Cardiac muscle cell (in vitro differentiated cells and primary cell): ENCODE results near the gene ARHGAP1. TPM values are rescaled to one million over a fixed set of nuclear protein-coding genes. Genes with fewer than 3 reads are reported as not detected.

Experiments
- DNase-seq, 2 donors: peaks; one replicate each; pipeline versions ENCODE4 v3.0.0 to v3.0.0-alpha.2; 2010 to 2017; ENCODE audit warnings: low read depth in 1 of 2, low spot score in 1 of 2
- H3K27ac ChIP-seq: fragments of 200-600 bp; sonication (generic); 2 replicates; pipeline ENCODE4 v1.5.1; 2016
- H3K27me3 ChIP-seq: fragments of 200-600 bp; sonication (generic); 2 replicates; pipeline ENCODE4 v1.6.0; 2016; ENCODE audit warnings: control low read depth
- H3K36me3 ChIP-seq: fragments of 200-600 bp; sonication (generic); 2 replicates; pipeline ENCODE4 v1.5.1; 2016; ENCODE audit warnings: control low read depth
- H3K4me1 ChIP-seq: fragments of 200-600 bp; sonication (generic); 2 replicates; pipeline ENCODE4 v1.8.1; 2017; ENCODE audit warnings: low read depth, mild to moderate bottlenecking, mixed run types
- H3K4me3 ChIP-seq: fragments of 200-600 bp; sonication (generic); 2 replicates; pipeline ENCODE4 v1.5.1; 2016; ENCODE audit warnings: mild to moderate bottlenecking
- H3K9me3 ChIP-seq: fragments of 200-600 bp; sonication (generic); 2 replicates; pipeline ENCODE4 v1.5.1; 2017; ENCODE audit warnings: low read depth, mild to moderate bottlenecking, control low read depth
- CTCF ChIP-seq: IDR thresholded peaks from 2 replicates; pipeline ENCODE4 v1.5.1; 2012; ENCODE audit warnings: low read depth, mild to moderate bottlenecking, low read length
- polyA plus RNA-seq: library from polyadenylated mRNA; unstranded; fragments of >200 nt; fragmentation: Nextera tagmentation; extraction: Ambion mirVana; gene quantifications from 2 replicates; pipeline ENCODE4 v1.2.1, GENCODE V29; 2016
- total RNA-seq: library from RNA; depleted of rRNA; stranded (reverse); fragments of >200 nt; gene quantifications from 2 replicates; pipeline ENCODE4 v1.2.3, GENCODE V29; 2016

Gene ARHGAP1
- total and polyA plus RNA-seq, 2 experiments from 2014 or later, result 59.3 to 149 TPM

GRCh38 chr11:46677169-46677568, 23.2 kb downstream of the ARHGAP1 start:
- TF ChIP-seq CTCF, result no peak
- Histone ChIP-seq H3K4me1 (peaks cover 14% of the 10 kb centered on the region), H3K4me3 (no peak overlapping the region), H3K27me3 (no peaks in the 10 kb centered on the region), H3K9me3 (no peaks in the 10 kb centered on the region), H3K27ac (peak overlapping the region; percentile 47), H3K36me3 (peaks cover 41% of the 10 kb centered on the region)
- no peak for DNase-seq

- peaks cover 47% of the 10 kb centered on the region for H3K36me3 ChIP-seq
- H3K4me3 ChIP-seq, result no peak overlapping the region
- no peaks in the 10 kb centered on the region for H3K9me3 ChIP-seq
- no peaks in the 10 kb centered on the region for H3K27me3 ChIP-seq
- peaks cover 14% of the 10 kb centered on the region for H3K4me1 ChIP-seq
- H3K27ac ChIP-seq, result peak overlapping the region; percentile 47
- no peak for DNase-seq
- TF ChIP-seq CTCF, result no peak
Observed at GRCh38 chr11:46676436-46677158, 23.8 kb downstream of the ARHGAP1 start.

- peak overlapping the region; percentile 90 for H3K27ac ChIP-seq
Observed at GRCh38 chr11:46675949-46676348, 24.5 kb downstream of the ARHGAP1 start.

GRCh38 chr11:46675288-46675851, 25.0 kb downstream of the ARHGAP1 start:
- peak in 1 of 2 donors; percentile 62 for DNase-seq
- no peak for TF ChIP-seq CTCF
- Histone ChIP-seq H3K4me3 (no peak overlapping the region), H3K36me3 (peaks cover 47% of the 10 kb centered on the region), H3K9me3 (no peaks in the 10 kb centered on the region), H3K4me1 (peaks cover 14% of the 10 kb centered on the region), H3K27me3 (no peaks in the 10 kb centered on the region), H3K27ac (peak overlapping the region; percentile 90)

More at GRCh38 chr11:46675949-46676348, 24.5 kb downstream of the ARHGAP1 start:
- peaks cover 14% of the 10 kb centered on the region for H3K4me1 ChIP-seq
- H3K4me3 ChIP-seq, result no peak overlapping the region
- H3K9me3 ChIP-seq, result no peaks in the 10 kb centered on the region
- peaks cover 46% of the 10 kb centered on the region for H3K36me3 ChIP-seq
- TF ChIP-seq CTCF, result no peak
- no peak for DNase-seq
- no peaks in the 10 kb centered on the region for H3K27me3 ChIP-seq

GRCh38 chr11:46674463-46675287, 25.7 kb downstream of the ARHGAP1 start:
- Histone ChIP-seq H3K9me3 (no peaks in the 10 kb centered on the region), H3K4me3 (no peak overlapping the region), H3K27me3 (no peaks in the 10 kb centered on the region), H3K27ac (peak overlapping the region; percentile 90), H3K4me1 (peaks cover 15% of the 10 kb centered on the region), H3K36me3 (peaks cover 45% of the 10 kb centered on the region)
- TF ChIP-seq CTCF, result no peak
- DNase-seq, result peak; percentile 61 to 72
